HepG2 (cell line): ENCODE results near the gene GNG5. TPM values are rescaled to one million over a fixed set of nuclear protein-coding genes. Genes with fewer than 3 reads are reported as not detected.

ENCODE experiments used
- CBX5 ChIP-seq: sonication (generic); formaldehyde crosslinking; IDR thresholded peaks from 2 replicates; pipeline ENCODE4 v1.4.0; 2020; ENCODE audit warnings: missing genetic modification reagents, borderline replicate concordance
- CENPX ChIP-seq: sonication (generic); formaldehyde crosslinking; IDR thresholded peaks from 2 replicates; pipeline ENCODE4 v1.9.0; 2021; ENCODE audit warnings: mild to moderate bottlenecking, missing genetic modification reagents, moderate library complexity
- EHMT2 ChIP-seq: fragments of 200-600 bp; sonication (generic); IDR thresholded peaks from 2 replicates; pipeline ENCODE4 v1.7.0; 2017; ENCODE audit warnings: antibody characterized with exemption, low read depth, low read length, borderline replicate concordance
- ERF ChIP-seq: IDR thresholded peaks from 2 replicates; pipeline ENCODE4 v1.6.1; 2018; ENCODE audit warnings: missing biosample characterization, missing genetic modification reagents
- KDM1A ChIP-seq: IDR thresholded peaks from 2 replicates; pipeline ENCODE4 v1.6.1; 2016; ENCODE audit warnings: missing compliant biosample characterization
- MTA1 ChIP-seq: sonication (generic); formaldehyde crosslinking; IDR thresholded peaks from 2 replicates; pipeline ENCODE4 v1.4.0; 2020; ENCODE audit warnings: missing genetic modification reagents, mild to moderate bottlenecking, borderline replicate concordance
- REL ChIP-seq: sonication (generic); formaldehyde crosslinking; conservative IDR thresholded peaks from 2 replicates; pipeline ENCODE4 v1.8.0; 2022; ENCODE audit warnings: mild to moderate bottlenecking, missing genetic modification reagents, moderate library complexity
- TBX2 ChIP-seq: sonication (generic); formaldehyde crosslinking; IDR thresholded peaks from 2 replicates; pipeline ENCODE4 v1.5.0; 2020; ENCODE audit warnings: missing genetic modification reagents, mild to moderate bottlenecking, borderline replicate concordance
- YY1 ChIP-seq: IDR thresholded peaks from 2 replicates; pipeline ENCODE4 v1.6.1; 2011; ENCODE audit warnings: low read length, low read depth, moderate library complexity, mild to moderate bottlenecking; ENCODE audit not compliant: insufficient read depth, insufficient replicate concordance
- ZNF235 ChIP-seq: sonication (generic); formaldehyde crosslinking; IDR thresholded peaks from 2 replicates; pipeline ENCODE4 v1.8.1; 2023; ENCODE audit warnings: mild to moderate bottlenecking, missing genetic modification reagents, borderline replicate concordance
- ZNF496 ChIP-seq: sonication (generic); formaldehyde crosslinking; IDR thresholded peaks from 2 replicates; pipeline ENCODE4 v1.8.1; 2023; ENCODE audit warnings: mild to moderate bottlenecking, moderate library complexity, missing genetic modification reagents; ENCODE audit not compliant: insufficient replicate concordance
- ZNF619 ChIP-seq: sonication (generic); formaldehyde crosslinking; IDR thresholded peaks from 2 replicates; pipeline ENCODE4 v1.4.0; 2020; ENCODE audit warnings: mild to moderate bottlenecking, missing genetic modification reagents
- polyA plus RNA-seq, 8 experiments: library from polyadenylated mRNA; depleted of rRNA in 3 of 8; stranded (reverse) in 7 of 8; unstranded in 1 of 8; fragments of >200 nt; fragmentation: Illumina TruSeq in 4 of 8; extraction: Trizol in 4 of 8; gene quantifications; 2 replicates each; pipeline versions ENCODE4 v1.2.1 to v1.2.3, GENCODE V29; 2011 to 2016; ENCODE audit warnings: low read depth in 4 of 8, missing spikeins in 1 of 8, mixed read lengths in 1 of 8; ENCODE audit not compliant: insufficient read depth in 1 of 8
- total RNA-seq, 5 experiments: library from RNA; depleted of rRNA; stranded (reverse); fragments of >200 nt; fragmentation: Illumina TruSeq; extraction: Trizol; gene quantifications; 2 replicates each; pipeline ENCODE4 v1.2.3, GENCODE V29; 2016; ENCODE audit warnings: low read depth in 1 of 5
- TF ChIP-seq, protein P1 (sequence below): sonication (generic); formaldehyde crosslinking; IDR thresholded peaks from 2 replicates; pipeline ENCODE4 v1.4.0; 2020; ENCODE audit warnings: missing genetic modification reagents, borderline replicate concordance
- TF ChIP-seq, protein P2 (sequence below): sonication (generic); formaldehyde crosslinking; IDR thresholded peaks from 2 replicates; pipeline ENCODE4 v1.5.0; 2020; ENCODE audit warnings: missing genetic modification reagents, mild to moderate bottlenecking, borderline replicate concordance
- TF ChIP-seq, protein P3 (sequence below): sonication (generic); formaldehyde crosslinking; IDR thresholded peaks from 2 replicates; pipeline ENCODE4 v1.4.0; 2020; ENCODE audit warnings: missing genetic modification reagents
- TF ChIP-seq, protein P4 (sequence below): sonication (generic); formaldehyde crosslinking; IDR thresholded peaks from 2 replicates; pipeline ENCODE4 v1.4.0; 2020; ENCODE audit warnings: missing genetic modification reagents, borderline replicate concordance

The GNG5 gene
- total and polyA plus RNA-seq, 2 of the 13 experiments (the other 11 are each of a cell fraction or from before 2014, with no cell fraction given) = 103 to 137 TPM

DNA sequence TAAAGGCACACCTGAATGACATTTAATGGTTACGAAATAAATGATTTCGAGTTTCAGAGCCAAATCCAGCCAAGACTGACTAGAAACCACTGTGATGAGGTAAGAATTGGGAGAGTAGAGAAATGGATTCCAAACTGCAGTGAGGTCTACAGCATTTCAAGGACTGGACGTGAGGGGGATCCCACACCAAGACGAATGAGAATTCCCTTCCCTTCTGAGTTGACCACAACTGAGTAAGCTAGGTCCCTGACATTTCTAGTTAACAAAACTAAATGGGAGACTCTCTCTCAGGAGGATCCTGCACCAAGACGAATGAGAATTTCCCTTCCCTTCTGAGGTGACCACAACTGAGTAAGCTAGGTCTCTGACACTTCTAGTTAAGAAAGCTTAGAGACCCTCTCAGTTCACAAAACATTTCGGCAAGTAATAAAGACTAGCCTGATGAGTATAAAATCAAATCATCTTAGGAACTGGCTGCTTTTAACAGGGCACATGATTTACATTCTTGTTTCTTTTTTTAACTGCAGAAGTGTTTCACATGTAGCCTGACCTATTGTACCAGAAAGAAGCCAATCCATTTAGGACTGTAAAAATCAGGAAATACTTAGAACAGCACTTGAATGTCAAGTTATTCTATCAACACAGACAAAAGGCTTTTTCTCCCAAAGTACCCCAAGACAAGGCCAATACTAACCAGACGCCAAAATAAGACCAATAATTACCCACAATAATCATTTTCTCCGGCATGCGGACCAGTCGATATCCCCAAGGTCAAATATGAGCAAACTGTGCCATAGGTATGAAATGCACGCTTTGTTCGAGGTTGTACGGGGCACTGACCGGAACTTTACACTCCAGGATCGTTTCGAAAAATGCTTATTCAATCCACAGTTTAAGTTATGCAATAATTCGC lies 1.5 kb downstream of the GNG5 start (continued):
- no peak for TF ChIP-seq CBX5 (CRISPR knock-in tag)
- TF ChIP-seq ZNF496 (CRISPR knock-in tag) = no peak
- TF ChIP-seq MTA1 (CRISPR knock-in tag) = no peak
- TF ChIP-seq, protein P1, sequence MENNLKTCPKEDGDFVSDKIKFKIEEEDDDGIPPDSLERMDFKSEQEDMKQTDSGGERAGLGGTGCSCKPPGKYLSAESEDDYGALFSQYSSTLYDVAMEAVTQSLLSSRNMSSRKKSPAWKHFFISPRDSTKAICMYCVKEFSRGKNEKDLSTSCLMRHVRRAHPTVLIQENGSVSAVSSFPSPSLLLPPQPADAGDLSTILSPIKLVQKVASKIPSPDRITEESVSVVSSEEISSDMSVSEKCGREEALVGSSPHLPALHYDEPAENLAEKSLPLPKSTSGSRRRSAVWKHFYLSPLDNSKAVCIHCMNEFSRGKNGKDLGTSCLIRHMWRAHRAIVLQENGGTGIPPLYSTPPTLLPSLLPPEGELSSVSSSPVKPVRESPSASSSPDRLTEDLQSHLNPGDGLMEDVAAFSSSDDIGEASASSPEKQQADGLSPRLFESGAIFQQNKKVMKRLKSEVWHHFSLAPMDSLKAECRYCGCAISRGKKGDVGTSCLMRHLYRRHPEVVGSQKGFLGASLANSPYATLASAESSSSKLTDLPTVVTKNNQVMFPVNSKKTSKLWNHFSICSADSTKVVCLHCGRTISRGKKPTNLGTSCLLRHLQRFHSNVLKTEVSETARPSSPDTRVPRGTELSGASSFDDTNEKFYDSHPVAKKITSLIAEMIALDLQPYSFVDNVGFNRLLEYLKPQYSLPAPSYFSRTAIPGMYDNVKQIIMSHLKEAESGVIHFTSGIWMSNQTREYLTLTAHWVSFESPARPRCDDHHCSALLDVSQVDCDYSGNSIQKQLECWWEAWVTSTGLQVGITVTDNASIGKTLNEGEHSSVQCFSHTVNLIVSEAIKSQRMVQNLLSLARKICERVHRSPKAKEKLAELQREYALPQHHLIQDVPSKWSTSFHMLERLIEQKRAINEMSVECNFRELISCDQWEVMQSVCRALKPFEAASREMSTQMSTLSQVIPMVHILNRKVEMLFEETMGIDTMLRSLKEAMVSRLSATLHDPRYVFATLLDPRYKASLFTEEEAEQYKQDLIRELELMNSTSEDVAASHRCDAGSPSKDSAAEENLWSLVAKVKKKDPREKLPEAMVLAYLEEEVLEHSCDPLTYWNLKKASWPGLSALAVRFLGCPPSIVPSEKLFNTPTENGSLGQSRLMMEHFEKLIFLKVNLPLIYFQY (CRISPR knock-in tag) = no peak
- TF ChIP-seq EHMT2 = no peak
- no peak for TF ChIP-seq KDM1A
- peak; percentile 63; the same call in 1 of the 2 replicates for TF ChIP-seq TBX2 (CRISPR knock-in tag)
- no peak for TF ChIP-seq CENPX (CRISPR knock-in tag)
- TF ChIP-seq, protein P2, sequence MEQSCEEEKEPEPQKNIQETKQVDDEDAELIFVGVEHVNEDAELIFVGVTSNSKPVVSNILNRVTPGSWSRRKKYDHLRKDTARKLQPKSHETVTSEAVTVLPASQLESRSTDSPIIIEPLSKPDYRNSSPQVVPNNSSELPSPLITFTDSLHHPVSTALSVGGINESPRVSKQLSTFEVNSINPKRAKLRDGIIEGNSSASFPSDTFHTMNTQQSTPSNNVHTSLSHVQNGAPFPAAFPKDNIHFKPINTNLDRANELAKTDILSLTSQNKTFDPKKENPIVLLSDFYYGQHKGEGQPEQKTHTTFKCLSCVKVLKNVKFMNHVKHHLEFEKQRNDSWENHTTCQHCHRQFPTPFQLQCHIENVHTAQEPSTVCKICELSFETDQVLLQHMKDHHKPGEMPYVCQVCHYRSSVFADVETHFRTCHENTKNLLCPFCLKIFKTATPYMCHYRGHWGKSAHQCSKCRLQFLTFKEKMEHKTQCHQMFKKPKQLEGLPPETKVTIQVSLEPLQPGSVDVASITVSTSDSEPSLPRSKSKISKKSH (CRISPR knock-in tag) = no peak
- no peak for TF ChIP-seq REL (CRISPR knock-in tag)
- no peak for TF ChIP-seq ZNF619 (CRISPR knock-in tag)
- TF ChIP-seq ERF (CRISPR knock-in tag) = 0 out of 2 replicates have a peak, but pooled peaks have one; percentile 18
- TF ChIP-seq, protein P3, sequence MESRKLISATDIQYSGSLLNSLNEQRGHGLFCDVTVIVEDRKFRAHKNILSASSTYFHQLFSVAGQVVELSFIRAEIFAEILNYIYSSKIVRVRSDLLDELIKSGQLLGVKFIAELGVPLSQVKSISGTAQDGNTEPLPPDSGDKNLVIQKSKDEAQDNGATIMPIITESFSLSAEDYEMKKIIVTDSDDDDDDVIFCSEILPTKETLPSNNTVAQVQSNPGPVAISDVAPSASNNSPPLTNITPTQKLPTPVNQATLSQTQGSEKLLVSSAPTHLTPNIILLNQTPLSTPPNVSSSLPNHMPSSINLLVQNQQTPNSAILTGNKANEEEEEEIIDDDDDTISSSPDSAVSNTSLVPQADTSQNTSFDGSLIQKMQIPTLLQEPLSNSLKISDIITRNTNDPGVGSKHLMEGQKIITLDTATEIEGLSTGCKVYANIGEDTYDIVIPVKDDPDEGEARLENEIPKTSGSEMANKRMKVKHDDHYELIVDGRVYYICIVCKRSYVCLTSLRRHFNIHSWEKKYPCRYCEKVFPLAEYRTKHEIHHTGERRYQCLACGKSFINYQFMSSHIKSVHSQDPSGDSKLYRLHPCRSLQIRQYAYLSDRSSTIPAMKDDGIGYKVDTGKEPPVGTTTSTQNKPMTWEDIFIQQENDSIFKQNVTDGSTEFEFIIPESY = no peak
- no peak for TF ChIP-seq YY1
- TF ChIP-seq, protein P4, sequence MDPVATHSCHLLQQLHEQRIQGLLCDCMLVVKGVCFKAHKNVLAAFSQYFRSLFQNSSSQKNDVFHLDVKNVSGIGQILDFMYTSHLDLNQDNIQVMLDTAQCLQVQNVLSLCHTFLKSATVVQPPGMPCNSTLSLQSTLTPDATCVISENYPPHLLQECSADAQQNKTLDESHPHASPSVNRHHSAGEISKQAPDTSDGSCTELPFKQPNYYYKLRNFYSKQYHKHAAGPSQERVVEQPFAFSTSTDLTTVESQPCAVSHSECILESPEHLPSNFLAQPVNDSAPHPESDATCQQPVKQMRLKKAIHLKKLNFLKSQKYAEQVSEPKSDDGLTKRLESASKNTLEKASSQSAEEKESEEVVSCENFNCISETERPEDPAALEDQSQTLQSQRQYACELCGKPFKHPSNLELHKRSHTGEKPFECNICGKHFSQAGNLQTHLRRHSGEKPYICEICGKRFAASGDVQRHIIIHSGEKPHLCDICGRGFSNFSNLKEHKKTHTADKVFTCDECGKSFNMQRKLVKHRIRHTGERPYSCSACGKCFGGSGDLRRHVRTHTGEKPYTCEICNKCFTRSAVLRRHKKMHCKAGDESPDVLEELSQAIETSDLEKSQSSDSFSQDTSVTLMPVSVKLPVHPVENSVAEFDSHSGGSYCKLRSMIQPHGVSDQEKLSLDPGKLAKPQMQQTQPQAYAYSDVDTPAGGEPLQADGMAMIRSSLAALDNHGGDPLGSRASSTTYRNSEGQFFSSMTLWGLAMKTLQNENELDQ (CRISPR knock-in tag) = no peak
- TF ChIP-seq ZNF235 = no peak
